GM19043 (cell line): ENCODE results near the gene SLC4A5.

Source experiments
- ATAC-seq: cut with Tn5 transposase; IDR thresholded peaks from one replicate; pipeline ENCODE4 v1.9.1; 2021; ENCODE audit warnings: low read depth; ENCODE audit not compliant: unreplicated experiment

SLC4A5 gene

DNA sequence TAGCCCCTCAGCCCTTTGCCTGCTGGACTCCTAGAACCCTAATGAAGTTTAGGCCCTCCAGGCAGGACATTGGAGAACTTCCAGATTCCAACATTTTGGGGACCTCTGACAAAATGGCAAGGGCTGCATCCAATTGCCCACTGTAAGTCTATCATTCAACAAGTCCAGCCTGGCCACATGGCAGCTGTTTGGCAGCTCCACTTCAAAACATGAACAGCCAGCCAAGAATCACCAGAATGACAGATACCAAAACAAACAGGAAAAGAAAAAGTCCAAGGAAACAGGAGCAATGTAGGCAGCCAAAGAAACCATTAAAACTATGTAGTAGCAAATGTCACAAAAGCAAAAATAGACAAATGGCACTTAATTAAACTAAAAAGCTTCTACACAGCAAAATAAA, 25.5 kb downstream of the SLC4A5 start:
- ATAC-seq = no peak

DNA sequence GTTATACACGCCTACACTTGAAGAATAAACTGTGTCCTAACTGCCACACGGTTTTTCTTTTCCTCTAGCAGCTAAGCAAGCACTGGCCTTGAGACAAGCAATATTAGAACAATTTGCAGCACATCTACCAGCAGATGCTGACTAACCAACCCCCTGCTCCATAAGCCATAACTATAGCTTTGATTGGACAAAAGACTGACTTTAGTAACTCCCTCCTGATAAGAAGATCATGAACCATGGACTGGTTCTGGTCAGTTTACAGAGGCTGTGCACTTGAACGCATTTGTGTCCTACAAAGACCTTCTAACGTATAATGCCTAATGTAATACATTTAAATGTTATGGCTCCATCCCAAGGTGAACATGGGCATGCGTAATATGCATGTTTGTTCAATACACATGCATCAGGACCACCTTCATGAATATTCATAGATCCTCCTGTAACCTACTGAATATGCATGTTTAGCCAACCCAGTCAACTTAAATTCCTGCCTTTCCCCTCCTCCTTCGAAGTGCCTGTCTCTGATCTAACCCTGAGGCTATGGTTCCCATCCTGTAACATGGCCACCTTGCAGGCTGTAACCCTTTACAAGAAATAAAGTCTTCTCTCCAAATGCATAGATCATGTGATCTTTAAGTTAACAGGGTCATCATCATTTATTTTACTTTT, 26.5 kb downstream of the SLC4A5 start:
- no peak for ATAC-seq

DNA sequence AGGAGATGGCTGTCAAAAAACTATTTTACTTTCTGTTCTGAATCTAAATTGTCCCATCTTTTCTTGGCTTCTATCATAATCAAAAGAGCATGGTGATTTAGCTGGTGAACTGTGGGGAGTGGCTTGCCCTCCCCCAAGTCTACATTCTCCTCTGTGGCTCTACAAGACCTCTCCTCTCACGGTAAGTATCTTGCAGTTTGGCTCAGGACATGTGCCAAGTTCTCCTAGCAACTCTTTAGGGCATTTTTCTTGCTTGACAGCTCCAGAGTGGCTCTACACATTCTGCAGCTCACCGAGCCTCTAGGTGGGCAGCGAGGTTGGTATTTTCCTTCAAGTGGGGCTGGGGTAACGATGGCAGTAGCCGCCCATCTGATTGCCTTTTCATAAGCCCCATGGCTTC, 29.1 kb downstream of the SLC4A5 start:
- ATAC-seq = no peak

DNA sequence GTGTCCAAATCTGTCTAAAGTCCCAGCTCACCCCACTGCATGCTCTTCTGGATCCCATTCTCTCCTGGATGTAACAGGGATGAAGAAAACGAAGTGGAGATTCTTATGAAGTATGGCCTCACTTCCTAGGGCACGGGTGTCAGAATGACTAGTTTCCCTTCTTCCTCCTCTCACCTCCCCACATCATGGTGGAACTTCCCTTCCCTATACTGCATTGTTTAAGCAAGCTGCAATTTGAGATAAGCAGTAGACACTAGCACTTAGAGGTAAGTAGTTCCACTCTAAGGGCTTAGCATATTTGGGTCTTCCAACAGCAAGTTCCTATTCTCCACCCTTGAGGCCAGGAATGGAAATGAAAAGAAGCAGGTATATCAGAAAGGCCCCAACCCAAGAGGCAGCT, 29.7 kb downstream of the SLC4A5 start:
- ATAC-seq = no peak

DNA sequence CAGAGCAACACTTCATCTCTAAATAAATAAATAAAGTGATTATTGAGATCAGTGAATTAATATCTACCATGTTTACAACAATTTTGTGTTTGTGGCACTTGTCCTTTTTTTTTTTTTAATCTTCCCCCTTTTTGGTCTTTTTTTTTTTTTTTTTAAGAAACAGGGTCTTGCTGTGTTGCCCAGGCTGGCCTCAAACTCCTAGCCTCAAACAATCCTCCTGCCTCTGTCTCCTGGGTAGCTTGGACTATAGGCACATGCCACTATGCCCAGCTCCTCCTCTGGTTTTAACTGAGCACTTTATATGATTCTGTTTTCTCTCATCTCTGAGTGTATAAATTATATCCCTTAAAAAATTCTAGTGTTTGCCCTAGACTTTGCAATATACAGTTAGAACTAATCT, 30.3 kb downstream of the SLC4A5 start:
- ATAC-seq = no peak

DNA sequence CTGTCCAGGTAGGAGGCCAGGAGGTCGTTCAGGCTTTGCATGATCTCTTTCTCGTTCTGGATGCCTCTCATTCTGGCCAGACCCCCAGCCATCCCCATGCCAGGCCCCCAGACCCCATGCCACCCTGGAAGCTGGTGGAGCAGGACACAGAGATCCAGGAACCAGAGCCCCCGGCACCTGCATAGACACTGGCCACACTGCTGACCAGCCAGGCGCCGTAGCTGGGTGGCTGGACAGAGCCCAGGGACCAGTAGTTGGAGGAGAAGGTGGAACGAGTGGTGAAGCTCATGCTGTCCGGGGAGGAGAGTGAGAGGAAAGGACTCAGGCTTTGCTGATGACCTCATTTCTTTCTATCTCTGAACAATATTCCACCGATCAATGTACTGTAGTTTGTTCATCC, 35.5 kb downstream of the SLC4A5 start:
- ATAC-seq = no peak

DNA sequence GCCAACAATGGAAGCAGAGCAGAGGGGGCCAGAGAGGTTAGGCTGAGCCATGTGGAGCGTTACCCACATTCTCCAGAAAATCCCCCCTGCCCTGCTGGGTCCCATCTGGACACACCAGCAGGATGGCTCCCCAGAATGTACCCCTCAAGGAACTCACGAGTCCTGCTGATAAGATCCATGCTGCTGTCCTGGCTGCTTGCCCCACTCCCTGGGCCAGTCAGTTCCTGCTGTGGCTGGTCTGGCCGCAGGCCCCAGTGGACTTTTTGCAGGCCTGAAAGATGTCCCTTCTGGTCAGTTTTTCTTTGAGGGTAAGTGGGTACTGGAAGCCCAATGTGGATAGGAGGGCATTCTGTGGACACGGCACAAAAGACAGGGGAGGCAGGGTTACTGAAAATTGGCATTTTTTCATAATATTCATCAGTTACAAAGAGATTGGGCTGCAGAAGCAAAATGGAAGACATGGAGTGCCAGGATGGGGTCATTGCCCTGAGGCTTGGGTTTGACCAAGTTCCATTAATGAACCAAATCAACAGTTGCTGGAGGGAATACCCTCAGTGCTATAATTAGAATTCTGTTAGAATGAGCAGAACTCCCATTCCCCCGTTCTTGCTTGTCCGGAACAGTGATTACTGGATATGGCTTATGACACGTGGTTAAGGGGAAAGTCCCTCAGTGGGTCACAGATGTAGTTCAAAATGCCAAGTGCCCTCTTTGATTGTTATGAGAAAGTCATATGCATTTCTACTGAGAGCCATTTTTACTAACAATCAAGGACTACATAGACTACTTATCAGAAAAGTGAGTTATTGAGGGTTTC, 38.7 kb downstream of the SLC4A5 start:
- ATAC-seq = no peak

DNA sequence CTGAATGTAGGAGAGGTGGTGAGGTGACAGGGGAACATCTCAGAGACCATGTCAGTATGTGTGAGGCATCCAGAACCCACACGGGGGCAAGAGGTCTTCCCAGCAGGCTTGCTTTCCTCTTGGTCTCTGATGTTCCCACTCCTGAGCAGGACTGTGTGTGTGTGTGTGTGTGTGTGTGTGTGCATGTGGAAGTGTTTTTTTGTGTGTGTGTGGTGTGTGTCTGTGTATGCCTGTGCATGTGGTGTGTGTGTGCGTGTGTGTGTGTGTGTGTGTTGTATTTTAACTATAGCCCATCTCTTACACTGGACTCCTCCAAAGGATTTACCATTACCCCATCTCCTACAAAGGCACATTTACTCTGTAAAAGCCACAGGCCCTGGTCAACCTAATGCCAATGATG, 40.4 kb downstream of the SLC4A5 start:
- ATAC-seq = no peak

DNA sequence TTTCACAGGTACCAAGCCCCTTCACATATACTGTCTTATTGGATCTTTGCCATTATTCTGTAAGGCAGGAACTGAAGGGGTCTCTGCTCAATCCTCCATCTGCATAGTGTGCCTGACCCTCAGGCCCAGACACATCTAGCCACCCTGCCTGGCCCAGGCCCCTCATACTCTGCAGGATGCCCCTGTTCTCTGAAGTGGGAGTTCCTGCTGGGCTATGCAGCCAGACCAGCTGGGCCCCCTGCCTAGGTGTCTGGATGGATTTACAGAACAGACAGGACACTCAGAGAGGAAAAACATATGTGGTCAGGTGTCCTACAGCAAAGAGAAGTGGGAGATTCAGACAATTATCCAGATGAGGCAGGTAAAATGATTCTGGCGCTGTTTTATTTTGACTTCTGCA, 42.0 kb downstream of the SLC4A5 start:
- no peak for ATAC-seq

DNA sequence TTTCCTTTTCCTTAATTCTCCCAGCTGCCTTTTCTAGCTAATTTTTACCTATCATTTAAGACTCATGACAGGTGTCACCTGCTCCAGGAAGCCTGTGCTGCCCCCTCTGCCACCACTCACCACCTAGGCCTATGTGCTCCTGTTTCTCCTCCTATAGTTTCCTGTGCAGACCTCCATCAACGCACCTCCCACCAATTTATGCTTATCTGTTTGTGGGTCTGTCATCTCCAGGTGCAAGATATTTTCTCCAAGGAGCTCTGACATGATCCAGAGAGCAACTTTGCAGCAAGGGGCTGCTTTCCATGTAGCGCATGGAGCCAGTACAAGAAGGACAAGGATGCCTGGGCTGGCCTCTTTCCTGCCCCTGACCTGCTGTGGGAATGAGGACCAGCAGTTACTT, 42.7 kb downstream of the SLC4A5 start:
- ATAC-seq = no peak

DNA sequence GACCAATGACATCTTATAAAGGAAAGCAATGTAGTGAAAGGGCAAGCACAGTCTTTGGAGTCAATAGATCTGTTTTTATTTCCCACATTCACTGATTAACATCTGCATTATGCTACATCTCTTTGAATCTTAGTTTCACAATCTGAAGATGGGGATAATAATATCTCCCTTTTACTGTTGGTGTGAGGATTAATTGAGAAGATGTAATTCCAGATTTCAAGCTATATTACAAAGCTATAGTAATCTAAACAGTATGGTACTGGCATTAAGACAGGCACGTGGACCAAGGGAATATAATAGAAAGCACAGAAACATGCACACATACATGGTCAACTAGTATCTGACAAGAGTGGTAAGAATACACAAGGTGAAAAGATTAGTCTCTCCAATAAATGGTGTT, 45.3 kb downstream of the SLC4A5 start:
- no peak for ATAC-seq

DNA sequence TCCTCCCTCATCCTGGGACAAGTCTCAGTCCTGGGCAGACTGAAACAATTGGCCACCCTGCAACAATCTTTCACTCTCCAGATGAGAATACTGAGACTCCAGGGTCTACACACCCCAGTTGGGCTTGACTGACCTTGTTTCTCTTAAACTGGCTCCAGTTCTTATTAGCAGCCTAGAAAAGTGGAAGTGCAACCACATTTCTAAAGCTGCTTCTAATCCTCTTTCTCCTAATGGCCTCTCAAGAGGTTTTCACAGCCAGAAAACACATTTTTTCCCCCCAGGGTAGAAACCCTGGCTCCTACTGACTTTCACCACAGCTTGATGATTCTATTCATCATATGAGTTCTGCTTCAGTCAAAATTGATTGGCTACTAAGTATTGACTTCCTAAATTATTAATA, 45.8 kb downstream of the SLC4A5 start:
- ATAC-seq = peak; percentile 63

DNA sequence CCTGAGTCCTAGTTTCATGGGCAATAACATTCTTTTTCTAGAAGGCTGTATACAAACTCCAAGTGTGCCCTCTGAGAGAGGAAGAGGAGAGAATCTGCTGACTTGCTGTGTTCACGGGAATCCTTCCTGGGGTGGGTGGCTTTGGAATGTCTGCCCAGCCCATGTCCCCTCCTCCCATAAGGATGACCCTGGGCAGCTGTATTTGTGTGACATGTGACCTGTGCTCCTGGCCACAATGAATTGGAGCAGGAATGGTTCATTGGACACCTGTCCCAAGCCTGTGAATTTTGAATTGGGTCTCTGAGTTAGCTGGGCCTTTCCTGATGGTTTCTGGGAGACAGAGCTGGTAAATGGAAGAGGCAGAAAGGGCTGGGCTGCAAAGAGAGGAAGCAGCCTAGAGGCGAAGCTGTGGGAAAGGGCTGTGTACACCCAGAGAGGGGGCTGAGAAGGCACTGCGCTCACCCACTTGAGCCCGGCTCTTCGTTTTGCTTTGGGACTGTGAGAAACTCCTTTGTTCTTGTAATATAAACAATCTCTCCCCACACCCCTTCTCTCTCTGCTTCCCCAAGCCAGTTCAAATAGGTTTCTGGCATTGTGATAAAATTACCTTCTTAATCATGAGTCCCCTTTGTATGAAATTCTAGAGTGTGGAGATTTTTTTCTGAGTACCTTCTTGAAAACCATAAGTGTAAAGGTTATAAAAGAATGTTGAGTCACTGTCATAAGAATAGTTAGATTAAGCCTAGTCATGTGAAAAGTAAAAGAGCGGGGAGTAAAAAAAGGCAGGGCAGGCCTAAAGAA, 49.8 kb downstream of the SLC4A5 start:
- no peak for ATAC-seq

DNA sequence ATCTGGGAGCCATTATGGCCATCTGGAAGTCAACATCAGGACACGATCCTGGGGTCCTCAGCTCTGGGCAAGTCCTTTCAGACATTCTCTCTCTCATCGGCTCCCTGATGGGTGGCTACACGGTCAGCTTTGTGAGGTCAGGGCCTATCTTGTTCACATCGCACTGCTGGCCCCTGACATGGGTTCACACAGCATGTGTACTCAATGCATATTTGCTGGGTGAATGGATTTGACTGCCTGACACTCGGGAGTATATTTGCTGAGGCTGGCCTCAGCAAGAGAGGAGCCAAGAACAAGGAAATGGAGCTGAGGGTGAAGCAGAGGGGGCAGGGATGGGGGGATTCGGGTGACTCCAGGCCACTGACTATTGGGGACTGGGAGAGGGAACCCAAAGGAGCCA, 50.5 kb downstream of the SLC4A5 start:
- no peak for ATAC-seq

DNA sequence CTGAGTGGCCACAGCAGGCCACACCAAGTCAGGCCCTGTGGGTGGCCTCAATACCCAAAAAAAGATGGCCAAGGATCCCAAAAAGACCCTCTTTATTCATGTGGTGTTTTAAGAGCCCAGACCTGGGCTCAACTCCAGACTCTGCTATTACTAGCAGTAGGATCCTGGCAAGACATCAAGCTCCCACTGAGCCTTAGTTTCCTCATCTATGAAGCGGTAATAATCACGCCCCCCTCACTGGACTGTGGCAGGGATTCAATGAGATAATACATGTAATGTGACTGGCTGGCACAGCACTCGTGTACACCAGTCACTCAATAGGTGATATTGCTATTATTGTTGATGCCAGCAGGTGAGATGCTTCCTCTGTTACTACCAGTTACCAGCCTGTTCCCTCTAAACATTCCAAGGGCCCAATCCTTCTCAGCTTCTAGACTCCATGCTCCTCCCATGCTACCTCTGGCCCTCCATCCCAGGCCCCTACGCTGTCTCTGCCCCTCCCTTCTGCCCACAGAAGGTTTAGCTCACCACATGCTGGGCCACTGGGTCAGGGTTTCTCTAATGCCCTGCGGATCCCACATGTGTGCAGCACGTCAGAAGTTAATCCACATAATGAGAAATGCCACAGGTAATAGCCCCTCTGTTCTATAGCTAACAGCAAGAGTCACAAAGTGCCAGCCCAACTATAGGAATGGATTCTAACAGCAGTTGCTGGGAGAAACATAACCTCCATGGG, 51.2 kb downstream of the SLC4A5 start:
- ATAC-seq = no peak

DNA sequence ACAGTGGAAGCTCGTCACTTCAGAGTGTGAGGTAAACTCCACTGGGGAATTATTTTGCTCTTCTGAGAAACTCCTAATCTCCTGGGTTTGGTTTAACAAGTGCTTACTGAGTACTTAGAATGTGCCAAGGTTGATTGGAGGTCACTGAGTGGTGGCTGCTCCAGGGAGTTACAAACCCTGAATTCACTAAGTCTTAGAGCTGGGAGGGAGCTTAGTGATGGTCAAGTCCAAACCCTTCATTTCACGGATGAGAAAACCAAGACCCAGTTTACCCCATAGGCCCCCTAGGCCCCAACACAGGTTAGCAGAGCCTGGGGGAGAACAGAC, 52.0 kb downstream of the SLC4A5 start:
- no peak for ATAC-seq

DNA sequence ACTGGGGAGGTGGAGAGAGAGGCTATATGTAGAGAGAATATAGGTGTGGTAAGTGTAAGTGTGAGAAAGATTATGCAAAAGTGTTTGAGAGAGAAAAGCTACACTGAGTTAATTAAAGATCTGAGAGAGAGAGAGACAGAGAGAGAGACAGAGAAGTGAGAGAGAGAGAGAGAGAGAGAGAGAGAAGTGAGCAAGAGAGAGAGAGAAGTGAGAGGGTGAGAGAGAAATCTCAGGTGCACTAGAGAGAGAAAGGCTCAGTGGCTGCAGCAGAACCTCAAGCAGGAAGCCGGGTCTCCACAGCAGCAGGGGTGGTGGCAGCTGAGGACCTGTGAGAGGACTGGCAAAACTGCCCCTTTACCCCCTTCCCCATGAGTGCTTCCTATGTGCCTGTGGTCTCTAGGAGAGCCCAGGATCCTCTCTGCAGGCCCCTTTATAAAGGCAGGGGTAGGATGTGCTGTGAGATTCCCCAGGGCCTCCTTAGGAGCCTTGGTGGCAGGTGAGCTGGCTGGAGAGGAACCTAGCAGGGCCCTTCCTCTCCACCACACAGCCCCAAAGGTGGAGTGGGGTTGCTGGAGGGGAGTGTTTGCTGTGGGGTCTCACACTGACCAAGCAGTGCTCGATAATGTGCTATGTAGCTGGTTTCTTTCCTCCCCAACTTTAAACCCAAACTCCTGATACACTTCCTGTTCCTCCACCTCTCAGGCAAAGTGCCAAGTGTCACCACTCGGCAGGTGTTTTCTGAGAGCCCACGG, 52.6 kb downstream of the SLC4A5 start:
- peak; percentile 54 for ATAC-seq

DNA sequence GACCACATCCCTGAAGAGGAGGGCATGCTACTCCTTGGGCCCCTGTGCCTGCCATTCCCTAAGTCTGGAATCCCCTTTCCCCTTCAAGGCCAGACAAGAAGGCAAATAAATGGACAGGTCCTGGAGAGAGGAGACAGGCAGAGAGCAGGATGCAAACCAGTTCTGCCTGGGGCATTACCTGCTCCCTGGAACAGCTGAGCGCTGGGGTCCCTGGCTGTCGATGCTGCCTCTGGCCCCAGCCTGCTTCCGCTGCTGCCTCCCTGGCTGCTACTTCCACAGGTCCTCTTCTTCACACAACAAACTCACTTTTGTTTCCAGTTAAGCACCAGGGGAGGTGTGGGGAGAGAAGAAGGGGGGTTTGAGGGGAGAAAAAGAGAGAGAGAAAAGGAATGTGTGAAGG, 53.1 kb downstream of the SLC4A5 start:
- ATAC-seq = no peak

DNA sequence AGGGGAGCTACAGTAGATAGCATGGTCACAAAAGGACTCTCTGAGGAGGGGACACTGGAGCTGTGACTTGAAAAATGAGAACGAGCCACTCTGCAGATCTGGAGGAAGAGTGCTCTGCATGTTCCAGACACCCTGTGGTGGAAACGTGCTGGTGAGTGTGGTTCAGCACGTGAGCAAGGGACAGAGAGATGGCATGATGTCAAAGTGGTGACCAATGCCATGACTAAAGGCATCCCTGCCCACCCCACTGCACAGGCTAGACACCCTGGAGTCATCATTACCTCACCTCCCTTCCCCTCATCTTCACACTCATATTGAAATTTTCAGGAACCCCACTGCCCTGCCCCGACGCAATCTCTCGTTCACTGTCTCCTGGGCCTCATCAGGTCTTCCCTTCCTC, 56.5 kb downstream of the SLC4A5 start:
- no peak for ATAC-seq
